K562 (cell line): ENCODE results near the gene PPT1. TPM values are rescaled to one million over a fixed set of nuclear protein-coding genes. Genes with fewer than 3 reads are reported as not detected.

Source experiments
- ATAC-seq: fragments of 200-7000 bp; cut with Tn5 transposase; 3 replicates; pipeline ENCODE4 v1.9.1; 2020; ENCODE audit warnings: moderate library complexity
- BruUV-seq: library from RNA; stranded (reverse); fragments of 400-500 nt; replicated peaks from 2 replicates; lab custom pipeline; 2021; lab: Mats Ljungman, UMichigan
- CTCF ChIA-PET: fragments of 300-600 bp; formaldehyde crosslinking; extraction: SDS; loops from one replicate; lab custom pipeline; 2021; ENCODE audit warnings: low intra/inter-chr PET ratio; lab: Yijun Ruan, JAX
- POLR2A ChIA-PET: fragments of 300-600, 350-650 bp; sonication (Branson Sonifier 250); formaldehyde crosslinking; extraction: SDS; loops from one replicate; lab custom pipeline; 2021; ENCODE audit warnings: antibody characterized with exemption, inconsistent platforms; lab: Yijun Ruan, JAX
- DNase-seq, 4 experiments: peaks; one replicate each; pipeline versions ENCODE4 v3.0.0 to v3.0.0-alpha.2; 2011 to 2018; ENCODE audit warnings: low spot score in 3 of 4, mixed read lengths in 3 of 4; ENCODE audit errors: extremely low read depth in 1 of 4
- FAIRE-seq: peaks from 2 replicates; lab custom pipeline; 2011; peaks lifted over from hg19 to GRCh38; lab: Jason Lieb, UNC
- H2AFZ ChIP-seq: 2 replicates; pipeline ENCODE4 v1.6.0; 2011; ENCODE audit warnings: low read depth, low read length, control low read depth, inconsistent platforms
- H3K27ac ChIP-seq: fragments of 200-600 bp; 3 replicates; pipeline ENCODE4 v1.8.0; 2011; ENCODE audit warnings: low read depth, mild to moderate bottlenecking, control low read depth, inconsistent platforms, low read length, moderate library complexity, mixed read lengths; ENCODE audit errors: extremely low read depth
- H3K27me3 ChIP-seq, 2 experiments: fragments of 300-600 bp in 1 of 2; 2 replicates in 1 of 2; 3 replicates in 1 of 2; pipeline versions ENCODE4 v1.6.0 to v1.8.0; 2011; ENCODE audit warnings: inconsistent platforms in 2 of 2, low read length in 2 of 2, mild to moderate bottlenecking in 1 of 2, mixed read lengths in 1 of 2, moderate library complexity in 1 of 2; ENCODE audit not compliant: control insufficient read depth in 2 of 2, insufficient read depth in 2 of 2
- H3K36me3 ChIP-seq: fragments of 300-600 bp; 3 replicates; pipeline ENCODE4 v1.8.0; 2011; ENCODE audit warnings: mild to moderate bottlenecking, low read length, inconsistent platforms; ENCODE audit not compliant: control insufficient read depth, insufficient read depth
- H3K4me1 ChIP-seq, 2 experiments: fragments of 200-600 bp in 1 of 2; replicated peaks in 1 of 2; 2 replicates in 1 of 2; 3 replicates in 1 of 2; pipeline versions ENCODE4 v1.5.1 to v1.8.0; 2011; ENCODE audit warnings: inconsistent platforms in 2 of 2, low read length in 2 of 2, mild to moderate bottlenecking in 1 of 2, mixed read lengths in 1 of 2, moderate library complexity in 1 of 2; ENCODE audit not compliant: control insufficient read depth in 2 of 2, insufficient read depth in 2 of 2
- H3K4me2 ChIP-seq: 2 replicates; pipeline ENCODE4 v1.6.1; 2011; ENCODE audit warnings: low read length, control low read depth, inconsistent platforms, mixed read lengths; ENCODE audit not compliant: insufficient read depth
- H3K4me3 ChIP-seq: fragments of 200-600 bp; sonication (generic), shearing (Covaris generic); 2 replicates; pipeline ENCODE4 v1.5.1; 2016; ENCODE audit warnings: control low read depth, inconsistent platforms
- H3K79me2 ChIP-seq: fragments of 200-600 bp; 3 replicates; pipeline ENCODE4 v1.8.0; 2011; ENCODE audit warnings: low read length, inconsistent platforms; ENCODE audit not compliant: control insufficient read depth, insufficient read depth
- H3K9ac ChIP-seq, 2 experiments: 2 replicates each; pipeline versions ENCODE4 v1.6.0 to v1.6.1; 2011; ENCODE audit warnings: low read depth in 2 of 2, low read length in 2 of 2, control low read depth in 1 of 2, inconsistent platforms in 1 of 2, mild to moderate bottlenecking in 1 of 2, mixed read lengths in 1 of 2; ENCODE audit not compliant: insufficient read depth in 1 of 2
- H3K9me1 ChIP-seq: one replicate; pipeline ENCODE4 v1.6.0; 2011; ENCODE audit warnings: inconsistent platforms, mild to moderate bottlenecking, low read length, moderate library complexity; ENCODE audit not compliant: control insufficient read depth, insufficient read depth
- H3K9me3 ChIP-seq: replicated peaks from 2 replicates; pipeline ENCODE4 v1.5.1; 2011; ENCODE audit warnings: low read depth, low read length, inconsistent platforms; ENCODE audit not compliant: control insufficient read depth, insufficient read depth
- H4K20me1 ChIP-seq: replicated peaks from 2 replicates; pipeline ENCODE4 v1.6.1; 2011; ENCODE audit warnings: low read length, inconsistent platforms, mixed read lengths; ENCODE audit not compliant: control insufficient read depth, insufficient read depth
- DACH1 ChIP-seq: fragments of 450-650 bp; IDR thresholded peaks from 2 replicates; pipeline ENCODE4 v1.6.1; 2018; ENCODE audit not compliant: partially characterized antibody
- PCBP1 ChIP-seq: fragments of 200-400 bp; formaldehyde crosslinking; IDR thresholded peaks from 2 replicates; pipeline ENCODE4 v1.6.1; 2018; ENCODE audit warnings: mild to moderate bottlenecking, low read depth, low read length; ENCODE audit not compliant: poor library complexity, severe bottlenecking
- PTRF ChIP-seq: fragments of 450-650 bp; IDR thresholded peaks from 2 replicates; pipeline ENCODE4 v1.6.1; 2016; ENCODE audit warnings: mild to moderate bottlenecking, missing genetic modification characterization, missing compliant biosample characterization
- SP2 ChIP-seq: IDR thresholded peaks from 2 replicates; pipeline ENCODE4 v1.6.1; 2011; ENCODE audit warnings: mild to moderate bottlenecking, low read depth, low read length, moderate library complexity; ENCODE audit not compliant: poor library complexity, severe bottlenecking; ENCODE audit errors: extremely low read depth
- STAT5B ChIP-seq: fragments of 250-450 bp; sonication (Bioruptor Pico); IDR thresholded peaks from 2 replicates; pipeline ENCODE4 v1.8.0; 2021; ENCODE audit warnings: mild to moderate bottlenecking, inconsistent platforms
- ZFP1 ChIP-seq: fragments of 450-650 bp; formaldehyde crosslinking; IDR thresholded peaks from 2 replicates; pipeline ENCODE4 v1.4.0; 2020; ENCODE audit warnings: mild to moderate bottlenecking, mixed read lengths
- ZNF146 ChIP-seq: IDR thresholded peaks from one replicate; pipeline ENCODE4 v1.6.1; 2018; ENCODE audit warnings: missing compliant biosample characterization; ENCODE audit not compliant: unreplicated experiment
- ZNF354B ChIP-seq: fragments of 250-450 bp; sonication (Bioruptor Pico); IDR thresholded peaks from 2 replicates; pipeline ENCODE4 v1.4.0; 2020
- ZNF507 ChIP-seq: conservative IDR thresholded peaks from 2 replicates; pipeline ENCODE4 v1.6.1; 2017; ENCODE audit warnings: missing genetic modification characterization, missing compliant biosample characterization
- WGBS: fragments of 100-300 bp; shearing (Covaris generic); methylation state at CpG from one replicate; pipeline ENCODE4 v1.1.6; 2016; ENCODE audit warnings: low coverage, mixed read lengths; ENCODE audit not compliant: insufficient coverage; ENCODE audit errors: missing lambda C conversion rate; 5-methylcytosine and 5-hydroxymethylcytosine counted together
- in situ Hi-C: fragments of 300-500 bp; cut with MboI; formaldehyde crosslinking; loops from 4 replicates; pipeline ENCODE4 v1.15.0; 2018; ENCODE audit warnings: inconsistent platforms, mixed read lengths
- intact Hi-C: fragments of 100-400 bp; cut with micrococcal nuclease; formaldehyde crosslinking; loops from 2 replicates; pipeline ENCODE4 v1.14.2; 2022
- polyA plus RNA-seq, 8 experiments: library from polyadenylated mRNA; depleted of rRNA in 4 of 8; stranded (reverse) in 5 of 8; unstranded in 3 of 8; fragments of >200 nt; fragmentation: Nextera tagmentation in 2 of 8; fragmentation: Illumina TruSeq in 1 of 8; extraction: Ambion mirVana in 2 of 8; extraction: Trizol in 1 of 8; gene quantifications; 2 replicates each; pipeline versions ENCODE4 v1.2.1 to v1.2.3, GENCODE V29; 2011 to 2014; ENCODE audit warnings: inconsistent platforms in 1 of 8, missing spikeins in 1 of 8
- total RNA-seq, 7 experiments: library from RNA; depleted of rRNA in 6 of 7; stranded (reverse); fragments of >200 nt in 6 of 7; fragmentation: Illumina TruSeq in 2 of 7; extraction: Trizol in 2 of 7; gene quantifications; 2 replicates each; pipeline versions ENCODE4 v1.2.1 to v1.2.3, GENCODE V29; 2011 to 2021; ENCODE audit warnings: low replicate concordance in 1 of 7
- TF ChIP-seq, protein P1 (sequence below): fragments of 250-450 bp; sonication (Bioruptor Pico); IDR thresholded peaks from 2 replicates; pipeline ENCODE4 v1.5.0; 2022; ENCODE audit warnings: mild to moderate bottlenecking
- TF ChIP-seq, protein P2 (sequence below), 3 experiments: fragments of 200-800 bp in 1 of 3; fragments of 250-450 bp in 1 of 3; fragments of 450-650 bp in 1 of 3; sonication (Bioruptor Pico) in 1 of 3; sonication (Bioruptor generic) in 1 of 3; formaldehyde crosslinking in 1 of 3; IDR thresholded peaks; 2 replicates each; pipeline versions ENCODE4 v1.6.1 to v1.8.0; 2016 to 2022; ENCODE audit warnings: mild to moderate bottlenecking in 2 of 3, missing genetic modification characterization in 2 of 3, missing compliant biosample characterization in 1 of 3, moderate library complexity in 1 of 3
- TF ChIP-seq, protein P3 (sequence below): fragments of 250-450 bp; sonication (Bioruptor Pico); IDR thresholded peaks from 2 replicates; pipeline ENCODE4 v1.5.1; 2021; ENCODE audit warnings: mild to moderate bottlenecking
- TF ChIP-seq, protein P4 (sequence below): fragments of 450-650 bp; IDR thresholded peaks from 2 replicates; pipeline ENCODE4 v1.6.1; 2016; ENCODE audit warnings: antibody characterized with exemption

PPT1 gene
- total and polyA plus RNA-seq, 9 of the 15 experiments (the other 6 are each of a cell fraction or from before 2014, with no cell fraction given) = 72.2 to 285 (median 143) TPM

DNA sequence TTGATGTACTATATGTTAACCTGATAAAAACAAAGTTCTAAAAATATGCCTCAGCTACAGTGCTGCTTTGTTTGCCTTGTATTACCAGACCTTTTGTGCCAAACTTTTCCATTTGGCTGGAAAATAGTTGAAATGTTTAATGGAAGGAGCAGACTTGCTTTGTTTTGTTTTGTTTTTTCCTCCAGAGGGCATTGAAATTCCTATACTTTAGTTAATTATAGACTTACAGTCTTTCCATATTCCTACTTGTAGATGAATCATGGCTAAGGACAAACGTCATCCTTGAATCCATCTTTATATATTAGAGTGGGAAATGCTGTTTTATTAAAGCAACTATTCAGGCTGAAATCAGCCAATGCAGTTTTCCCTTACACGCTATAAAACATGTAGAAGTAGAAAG lies 49.8 kb downstream of the PPT1 start:
- no peaks in the 10 kb centered on the region for H3K27me3 ChIP-seq
- H3K4me2 ChIP-seq = no peak overlapping the region
- peaks cover 93% of the 10 kb centered on the region for H3K79me2 ChIP-seq
- no TSS peak for BruUV-seq
- no peak overlapping the region for H3K4me3 ChIP-seq
- FAIRE-seq (no peak), DNase-seq (no peak), ATAC-seq (no peak)
- H3K36me3 ChIP-seq = peaks cover 60% of the 10 kb centered on the region
- in situ Hi-C loops (no loop called here), intact Hi-C loops (no loop called here)
- H3K4me1 ChIP-seq = peaks cover 19 to 43% of the 10 kb centered on the region in 2 experiments
- no peak overlapping the region for H2AFZ ChIP-seq
- peak overlapping the region in 1 of 2 experiments; percentile 1; a peak in 1 of 4 replicates for H3K9ac ChIP-seq
- CTCF ChIA-PET = no interaction called here
- POLR2A ChIA-PET = interaction anchor here (1.0 to 1.1 kb wide), 2 partner anchors 10 to 25 kb away, joined by 3 to 6 read pairs; no protein-coding TSS in a partner anchor
- H4K20me1 ChIP-seq = peaks cover 7% of the 10 kb centered on the region; the same call in 1 of the 2 replicates
- 72% methylated on average over 2 of the region's 2 CpGs for WGBS
- no peaks in the 10 kb centered on the region for H3K9me1 ChIP-seq
- H3K9me3 ChIP-seq = no peaks in the 10 kb centered on the region
- H3K27ac ChIP-seq = no peak overlapping the region; the same call in 2 of the 3 replicates
- TF ChIP-seq, protein P1, sequence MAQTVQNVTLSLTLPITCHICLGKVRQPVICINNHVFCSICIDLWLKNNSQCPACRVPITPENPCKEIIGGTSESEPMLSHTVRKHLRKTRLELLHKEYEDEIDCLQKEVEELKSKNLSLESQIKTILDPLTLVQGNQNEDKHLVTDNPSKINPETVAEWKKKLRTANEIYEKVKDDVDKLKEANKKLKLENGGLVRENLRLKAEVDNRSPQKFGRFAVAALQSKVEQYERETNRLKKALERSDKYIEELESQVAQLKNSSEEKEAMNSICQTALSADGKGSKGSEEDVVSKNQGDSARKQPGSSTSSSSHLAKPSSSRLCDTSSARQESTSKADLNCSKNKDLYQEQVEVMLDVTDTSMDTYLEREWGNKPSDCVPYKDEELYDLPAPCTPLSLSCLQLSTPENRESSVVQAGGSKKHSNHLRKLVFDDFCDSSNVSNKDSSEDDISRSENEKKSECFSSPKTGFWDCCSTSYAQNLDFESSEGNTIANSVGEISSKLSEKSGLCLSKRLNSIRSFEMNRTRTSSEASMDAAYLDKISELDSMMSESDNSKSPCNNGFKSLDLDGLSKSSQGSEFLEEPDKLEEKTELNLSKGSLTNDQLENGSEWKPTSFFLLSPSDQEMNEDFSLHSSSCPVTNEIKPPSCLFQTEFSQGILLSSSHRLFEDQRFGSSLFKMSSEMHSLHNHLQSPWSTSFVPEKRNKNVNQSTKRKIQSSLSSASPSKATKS (CRISPR knock-in tag) = no peak
- TF ChIP-seq PTRF (tag) (no peak), STAT5B (CRISPR knock-in tag) (no peak), PCBP1 (no peak), ZNF146 (CRISPR knock-in tag) (no peak), DACH1 (no peak), ZNF507 (tag) (no peak), SP2 (no peak), ZFP1 (CRISPR knock-in tag) (no peak), ZNF354B (no peak)
- TF ChIP-seq, protein P2, sequence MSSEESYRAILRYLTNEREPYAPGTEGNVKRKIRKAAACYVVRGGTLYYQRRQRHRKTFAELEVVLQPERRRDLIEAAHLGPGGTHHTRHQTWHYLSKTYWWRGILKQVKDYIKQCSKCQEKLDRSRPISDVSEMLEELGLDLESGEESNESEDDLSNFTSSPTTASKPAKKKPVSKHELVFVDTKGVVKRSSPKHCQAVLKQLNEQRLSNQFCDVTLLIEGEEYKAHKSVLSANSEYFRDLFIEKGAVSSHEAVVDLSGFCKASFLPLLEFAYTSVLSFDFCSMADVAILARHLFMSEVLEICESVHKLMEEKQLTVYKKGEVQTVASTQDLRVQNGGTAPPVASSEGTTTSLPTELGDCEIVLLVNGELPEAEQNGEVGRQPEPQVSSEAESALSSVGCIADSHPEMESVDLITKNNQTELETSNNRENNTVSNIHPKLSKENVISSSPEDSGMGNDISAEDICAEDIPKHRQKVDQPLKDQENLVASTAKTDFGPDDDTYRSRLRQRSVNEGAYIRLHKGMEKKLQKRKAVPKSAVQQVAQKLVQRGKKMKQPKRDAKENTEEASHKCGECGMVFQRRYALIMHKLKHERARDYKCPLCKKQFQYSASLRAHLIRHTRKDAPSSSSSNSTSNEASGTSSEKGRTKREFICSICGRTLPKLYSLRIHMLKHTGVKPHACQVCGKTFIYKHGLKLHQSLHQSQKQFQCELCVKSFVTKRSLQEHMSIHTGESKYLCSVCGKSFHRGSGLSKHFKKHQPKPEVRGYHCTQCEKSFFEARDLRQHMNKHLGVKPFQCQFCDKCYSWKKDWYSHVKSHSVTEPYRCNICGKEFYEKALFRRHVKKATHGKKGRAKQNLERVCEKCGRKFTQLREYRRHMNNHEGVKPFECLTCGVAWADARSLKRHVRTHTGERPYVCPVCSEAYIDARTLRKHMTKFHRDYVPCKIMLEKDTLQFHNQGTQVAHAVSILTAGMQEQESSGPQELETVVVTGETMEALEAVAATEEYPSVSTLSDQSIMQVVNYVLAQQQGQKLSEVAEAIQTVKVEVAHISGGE (CRISPR knock-in tag; IDR thresholded peaks at IDR 0.05) = no peak
- TF ChIP-seq, protein P3, sequence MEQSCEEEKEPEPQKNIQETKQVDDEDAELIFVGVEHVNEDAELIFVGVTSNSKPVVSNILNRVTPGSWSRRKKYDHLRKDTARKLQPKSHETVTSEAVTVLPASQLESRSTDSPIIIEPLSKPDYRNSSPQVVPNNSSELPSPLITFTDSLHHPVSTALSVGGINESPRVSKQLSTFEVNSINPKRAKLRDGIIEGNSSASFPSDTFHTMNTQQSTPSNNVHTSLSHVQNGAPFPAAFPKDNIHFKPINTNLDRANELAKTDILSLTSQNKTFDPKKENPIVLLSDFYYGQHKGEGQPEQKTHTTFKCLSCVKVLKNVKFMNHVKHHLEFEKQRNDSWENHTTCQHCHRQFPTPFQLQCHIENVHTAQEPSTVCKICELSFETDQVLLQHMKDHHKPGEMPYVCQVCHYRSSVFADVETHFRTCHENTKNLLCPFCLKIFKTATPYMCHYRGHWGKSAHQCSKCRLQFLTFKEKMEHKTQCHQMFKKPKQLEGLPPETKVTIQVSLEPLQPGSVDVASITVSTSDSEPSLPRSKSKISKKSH = no peak
- TF ChIP-seq, protein P4, sequence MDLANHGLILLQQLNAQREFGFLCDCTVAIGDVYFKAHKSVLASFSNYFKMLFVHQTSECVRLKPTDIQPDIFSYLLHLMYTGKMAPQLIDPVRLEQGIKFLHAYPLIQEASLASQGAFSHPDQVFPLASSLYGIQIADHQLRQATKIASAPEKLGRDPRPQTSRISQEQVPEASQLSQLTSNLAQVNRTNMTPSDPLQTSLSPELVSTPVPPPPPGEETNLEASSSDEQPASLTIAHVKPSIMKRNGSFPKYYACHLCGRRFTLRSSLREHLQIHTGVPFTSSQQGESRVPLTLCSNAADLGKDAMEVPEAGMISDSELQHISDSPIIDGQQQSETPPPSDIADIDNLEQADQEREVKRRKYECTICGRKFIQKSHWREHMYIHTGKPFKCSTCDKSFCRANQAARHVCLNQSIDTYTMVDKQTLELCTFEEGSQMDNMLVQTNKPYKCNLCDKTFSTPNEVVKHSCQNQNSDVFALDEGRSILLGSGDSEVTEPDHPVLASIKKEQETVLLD = no peak
